HG03342 (cell line): Measurements from ENCODE around the gene PTPRN2.

Experiments used
- ATAC-seq: cut with Tn5 transposase; IDR thresholded peaks from one replicate; pipeline ENCODE4 v1.9.1; 2021; ENCODE audit warnings: mild to moderate bottlenecking, moderate library complexity; ENCODE audit not compliant: unreplicated experiment

Gene PTPRN2

DNA sequence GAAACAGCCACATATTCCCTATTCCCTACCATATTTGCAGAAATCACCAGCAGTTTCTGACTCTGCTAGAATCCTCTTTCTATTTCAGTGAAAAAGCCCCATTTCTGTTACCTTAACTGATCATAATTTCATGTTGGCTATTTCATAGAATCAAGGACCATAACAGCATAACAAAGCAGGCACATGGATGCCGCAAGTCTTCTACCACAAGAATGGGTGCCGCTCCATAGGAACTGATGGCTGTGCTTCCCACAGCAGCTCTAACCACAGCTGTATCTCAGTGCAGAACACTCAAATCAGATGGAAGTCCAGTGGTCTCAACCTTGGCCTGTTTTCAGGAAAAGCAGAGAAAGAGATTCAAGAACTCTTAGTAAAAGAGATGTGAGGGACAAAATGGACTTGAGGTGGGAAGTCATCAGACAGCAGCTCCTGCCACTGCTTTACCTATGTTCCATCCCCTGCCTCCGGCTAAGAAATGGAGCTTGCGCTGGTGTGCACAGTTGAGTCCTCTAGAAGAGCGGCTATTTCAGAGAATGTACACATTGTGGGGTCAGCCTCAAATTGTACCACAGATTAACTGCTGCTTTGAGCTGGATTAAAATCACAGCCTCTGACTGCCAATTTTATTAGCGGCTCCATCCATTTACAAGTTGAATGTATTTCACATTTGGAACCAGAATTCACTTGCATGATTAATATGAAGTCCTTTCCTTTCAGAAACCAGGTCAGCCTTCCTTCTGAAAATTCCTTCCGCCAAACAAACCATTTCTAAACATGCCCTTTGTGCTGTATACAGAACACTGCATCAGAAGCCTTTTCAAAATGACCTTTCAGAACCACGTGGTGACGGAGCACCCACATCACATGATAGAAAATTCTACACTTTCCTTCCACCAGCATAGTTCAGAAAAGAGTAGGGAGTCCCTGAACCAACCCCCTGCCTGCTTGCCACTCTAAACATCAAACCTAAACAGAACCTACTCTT, 7.7 kb downstream of the PTPRN2 start:
- ATAC-seq, result no peak

DNA sequence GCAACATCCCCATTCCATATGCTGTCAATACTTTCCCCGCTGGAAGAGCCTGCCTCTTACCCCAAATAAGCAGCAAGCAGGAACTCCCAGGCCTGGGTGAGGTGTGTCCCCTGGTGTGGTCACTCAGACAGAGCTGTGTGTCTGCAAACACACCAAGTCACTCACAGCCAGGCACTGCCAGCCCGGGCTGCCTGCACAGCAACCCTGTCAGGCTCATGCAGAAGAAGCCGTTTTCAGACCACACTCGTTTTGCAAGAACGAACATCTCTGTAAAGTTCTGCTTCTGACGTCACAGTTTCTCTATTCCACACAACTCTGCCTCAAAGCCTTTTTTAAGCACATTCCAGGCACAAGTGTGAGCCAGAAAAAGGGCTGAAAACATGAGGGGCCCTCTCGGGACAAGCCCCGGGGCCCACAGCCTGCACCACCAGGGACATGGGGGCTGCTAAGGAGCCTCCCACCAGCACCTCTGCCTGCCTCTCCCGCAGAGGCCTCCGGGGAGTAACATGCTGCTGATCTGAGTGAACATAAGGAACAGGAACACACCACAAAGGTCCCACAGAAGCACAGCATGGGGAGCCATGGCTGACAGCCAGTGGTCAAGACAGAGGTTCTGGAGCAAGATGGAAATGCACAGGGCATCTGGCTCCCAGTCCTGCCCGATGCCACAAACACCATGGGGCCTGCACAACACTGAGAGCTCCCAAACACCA, 11.4 kb downstream of the PTPRN2 start:
- no peak for ATAC-seq

DNA sequence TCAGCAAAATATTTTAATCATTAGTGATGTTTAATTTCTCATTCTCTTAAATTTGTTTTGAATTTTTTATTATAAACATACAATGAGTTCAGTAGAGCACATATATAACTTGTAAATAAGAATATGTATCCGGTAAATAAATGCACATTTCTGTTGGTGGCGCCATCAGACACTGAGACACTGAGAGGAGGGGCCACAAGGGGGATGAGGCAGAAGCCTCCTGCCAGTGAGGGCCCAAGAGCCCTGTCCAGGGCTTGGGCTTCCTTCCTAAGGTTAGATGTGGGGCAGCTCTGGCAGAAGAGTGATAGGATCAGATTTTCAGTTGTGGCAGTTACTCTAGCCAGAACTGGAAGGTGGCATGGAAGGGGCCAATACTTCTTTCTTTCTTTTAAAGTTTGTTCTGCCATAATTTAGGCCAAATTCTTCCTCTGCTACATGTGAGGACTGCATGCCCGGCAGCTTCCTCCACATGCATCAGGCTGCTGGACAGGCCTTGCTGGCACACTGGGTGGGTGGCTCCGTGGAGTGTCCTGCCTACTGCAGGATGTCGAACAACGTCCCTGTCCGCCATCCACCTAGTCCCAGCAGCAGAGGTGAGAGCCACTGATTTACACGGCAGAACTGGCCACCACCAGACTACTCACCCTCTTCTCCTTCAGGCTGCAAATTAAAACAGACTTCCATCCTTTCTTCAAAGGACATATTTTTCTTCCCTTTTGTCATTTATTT, 13.2 kb downstream of the PTPRN2 start:
- ATAC-seq, result no peak

DNA sequence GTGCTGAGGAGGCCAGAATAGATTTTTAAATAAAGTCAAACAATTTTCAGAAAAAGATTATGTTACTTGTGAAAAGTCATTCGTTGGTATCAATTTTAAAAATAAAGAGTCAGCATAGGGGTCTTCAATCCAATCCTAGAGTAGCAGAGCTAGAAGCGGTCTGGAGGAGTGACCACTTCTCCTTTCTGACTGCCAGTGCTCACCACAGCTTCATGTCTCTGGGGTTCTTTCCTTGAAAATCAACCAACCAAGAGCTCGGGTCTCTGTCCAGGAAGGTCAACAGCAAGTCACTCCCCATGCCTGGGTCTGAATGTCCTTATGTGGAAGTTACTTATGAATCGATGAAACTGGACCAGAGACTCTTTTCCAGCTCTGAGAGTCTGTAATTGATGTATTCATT, 14.3 kb downstream of the PTPRN2 start:
- ATAC-seq, result no peak

DNA sequence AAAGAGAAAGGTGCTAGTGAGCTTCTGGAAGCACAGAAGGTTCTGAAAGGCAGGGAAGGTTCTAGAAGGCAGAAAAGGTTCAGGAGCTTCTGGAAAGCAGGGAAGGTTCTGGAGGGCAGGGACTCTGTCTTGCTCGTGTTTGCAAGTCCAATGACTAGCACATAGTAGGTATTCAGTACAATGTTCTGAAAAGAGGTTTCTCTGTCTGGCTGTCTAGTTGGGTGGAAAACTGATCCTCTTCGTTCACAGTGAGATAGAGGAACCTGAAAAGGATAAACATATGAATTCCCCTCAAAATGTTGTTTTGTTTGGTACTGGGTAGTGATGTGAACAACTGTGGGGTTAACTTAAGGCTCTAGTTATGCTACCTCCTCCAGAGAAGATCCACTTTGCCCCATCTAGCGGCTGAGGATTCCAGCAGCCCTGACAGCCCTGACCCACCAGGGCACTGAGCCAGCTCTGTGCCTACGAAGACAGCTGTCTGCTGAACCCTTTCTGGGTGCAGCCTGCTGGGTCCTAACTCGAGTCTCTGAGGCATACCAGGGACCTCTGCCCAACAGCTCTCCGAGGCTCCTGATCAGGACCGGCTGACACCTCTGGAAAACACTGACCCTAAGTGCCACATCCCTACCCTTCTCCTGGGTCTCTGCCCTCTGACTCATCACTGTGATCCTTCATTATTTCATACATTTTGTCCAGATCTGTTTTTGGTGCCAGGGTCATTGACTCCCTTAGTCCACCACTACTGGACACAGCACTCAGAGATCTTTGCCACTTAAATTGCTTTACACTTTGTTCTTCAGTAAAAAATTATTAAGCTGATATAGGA, 15.4 kb downstream of the PTPRN2 start:
- no peak for ATAC-seq

DNA sequence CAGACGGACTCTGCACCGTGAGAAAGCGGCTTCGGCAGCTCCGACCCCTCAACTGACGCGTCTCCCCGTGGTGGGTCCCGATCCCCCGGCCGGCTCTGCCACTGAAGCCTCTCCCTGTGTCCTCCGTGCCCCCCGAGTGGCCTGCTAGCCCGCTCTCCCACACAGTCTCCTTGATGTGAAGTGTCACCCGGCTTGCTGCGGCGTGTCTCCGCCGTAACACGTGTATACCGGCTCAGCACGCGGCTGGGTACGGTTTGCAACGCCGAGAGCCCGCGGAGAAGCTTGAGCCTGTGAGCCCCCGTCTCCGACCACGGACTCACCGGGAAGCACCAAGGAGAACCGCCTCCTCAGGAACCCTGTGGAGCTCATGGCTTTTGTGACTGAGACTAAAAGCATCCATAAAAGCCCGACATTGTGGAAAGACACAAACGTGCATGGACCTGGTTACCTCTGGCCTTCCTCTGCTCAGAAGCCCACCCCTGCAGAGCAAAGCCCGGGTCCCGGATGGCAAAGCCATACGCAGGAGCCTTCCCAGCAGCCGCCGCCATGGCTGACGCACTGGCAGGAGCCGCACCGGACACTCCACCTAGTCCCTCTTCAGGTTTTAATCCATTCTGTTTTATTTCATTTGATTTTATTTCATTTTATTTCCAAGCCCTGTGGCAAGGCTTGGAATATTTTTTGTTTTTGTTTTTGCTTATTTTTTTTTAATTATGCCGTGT, 17.0 kb downstream of the PTPRN2 start:
- ATAC-seq, result no peak

DNA sequence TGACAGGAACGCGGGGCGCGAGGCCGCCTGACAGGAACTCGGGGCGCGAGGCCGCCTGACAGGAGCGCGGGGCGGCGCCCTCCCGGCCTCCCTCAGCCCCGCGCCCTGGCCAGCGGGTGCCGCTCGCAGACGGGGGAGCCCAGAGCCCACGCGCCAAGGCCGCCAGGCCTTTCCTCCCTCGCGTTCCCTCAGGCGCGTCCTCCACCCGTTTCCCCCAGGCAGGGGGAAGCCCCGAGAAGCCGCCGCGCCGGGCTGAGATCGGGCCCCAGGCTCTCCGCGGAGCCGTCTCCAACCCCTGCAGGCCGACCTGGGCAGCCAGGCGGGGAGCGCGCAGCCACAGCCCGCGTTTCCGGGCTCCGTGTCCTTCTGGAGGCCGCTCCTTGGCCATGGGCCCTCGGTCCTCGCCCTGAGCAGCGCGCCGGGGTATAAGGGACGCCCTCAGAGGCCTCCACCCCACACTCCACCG, 17.7 kb downstream of the PTPRN2 start:
- ATAC-seq, result no peak

DNA sequence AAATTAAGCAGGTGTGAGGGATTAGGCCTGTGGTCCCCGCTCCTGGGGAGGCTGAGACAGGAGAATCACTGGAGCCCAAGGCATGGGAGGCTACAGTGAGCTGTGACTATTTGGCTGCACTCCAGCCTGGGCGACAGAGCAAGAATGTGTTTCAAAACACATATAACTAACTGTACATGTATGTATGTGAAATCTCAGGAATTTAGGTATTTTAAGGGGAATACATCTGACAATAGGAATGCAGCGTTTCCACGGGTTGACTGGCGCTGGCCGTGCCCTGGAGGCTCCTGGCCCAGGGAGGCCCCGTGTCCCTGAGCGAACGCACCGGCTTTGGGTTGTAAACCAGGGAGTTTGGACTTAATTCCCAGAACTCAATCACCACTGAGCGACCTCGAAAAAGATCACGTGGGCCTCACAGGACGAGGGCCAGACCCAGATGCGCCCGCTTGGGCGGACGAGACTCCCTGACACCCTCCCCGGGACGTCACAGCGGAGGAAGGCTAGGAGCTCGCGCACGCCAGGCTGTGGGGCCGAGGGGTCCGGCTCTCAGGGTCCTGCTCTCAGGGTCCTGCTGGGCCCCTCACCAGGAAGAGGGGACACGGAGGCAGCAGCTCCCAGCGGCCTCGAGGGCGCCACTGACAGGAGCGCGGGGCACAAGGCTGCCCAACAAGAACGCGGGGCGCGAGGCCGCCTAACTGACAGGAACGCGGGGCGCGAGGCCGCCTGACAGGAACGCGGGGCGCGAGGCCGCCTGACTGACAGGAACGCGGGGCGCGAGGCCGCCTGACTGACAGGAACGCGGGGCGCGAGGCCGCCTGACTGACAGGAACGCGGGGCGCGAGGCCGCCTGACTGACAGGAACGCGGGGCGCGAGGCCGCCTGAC, 18.4 kb downstream of the PTPRN2 start:
- ATAC-seq, result no peak

DNA sequence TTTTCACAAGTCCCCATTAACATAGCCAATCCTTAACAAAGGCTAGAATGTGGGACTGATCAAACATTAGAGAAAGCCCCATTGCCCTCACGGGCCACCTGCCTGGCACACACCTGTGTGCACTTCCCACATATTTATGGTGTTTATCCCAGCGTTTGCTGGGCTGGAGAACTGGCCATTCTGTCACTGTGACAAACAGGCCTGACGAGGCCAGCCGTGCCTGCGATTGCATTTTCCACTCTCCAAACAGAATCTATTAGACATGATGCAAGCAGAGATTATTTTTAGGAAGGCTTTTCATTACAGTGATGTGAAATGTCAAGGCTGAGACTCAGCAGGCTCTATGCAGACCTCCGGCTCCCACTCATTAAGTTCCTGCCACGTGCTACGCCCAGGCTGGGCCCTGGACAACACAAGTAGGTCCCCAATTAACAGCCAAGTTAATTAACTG, 20.4 kb downstream of the PTPRN2 start:
- no peak for ATAC-seq

DNA sequence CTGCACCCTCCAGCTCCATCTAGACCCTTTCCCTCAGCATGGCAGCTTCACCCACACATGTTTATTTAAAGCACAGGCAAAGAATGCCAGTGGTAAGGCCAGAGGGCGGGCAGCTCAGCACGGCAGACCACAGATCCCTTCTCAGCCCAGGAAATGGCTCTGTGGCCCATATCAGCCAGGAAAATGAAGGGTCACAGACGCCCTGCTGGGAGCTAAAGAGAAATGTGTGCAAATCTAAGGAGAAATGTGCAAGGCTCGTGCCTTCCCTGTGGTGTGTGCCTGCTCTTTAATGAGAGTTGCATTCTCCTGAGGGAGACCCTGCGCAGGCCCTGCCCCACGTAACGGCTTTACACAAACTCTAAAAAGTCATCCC, 23.0 kb downstream of the PTPRN2 start:
- ATAC-seq, result no peak

DNA sequence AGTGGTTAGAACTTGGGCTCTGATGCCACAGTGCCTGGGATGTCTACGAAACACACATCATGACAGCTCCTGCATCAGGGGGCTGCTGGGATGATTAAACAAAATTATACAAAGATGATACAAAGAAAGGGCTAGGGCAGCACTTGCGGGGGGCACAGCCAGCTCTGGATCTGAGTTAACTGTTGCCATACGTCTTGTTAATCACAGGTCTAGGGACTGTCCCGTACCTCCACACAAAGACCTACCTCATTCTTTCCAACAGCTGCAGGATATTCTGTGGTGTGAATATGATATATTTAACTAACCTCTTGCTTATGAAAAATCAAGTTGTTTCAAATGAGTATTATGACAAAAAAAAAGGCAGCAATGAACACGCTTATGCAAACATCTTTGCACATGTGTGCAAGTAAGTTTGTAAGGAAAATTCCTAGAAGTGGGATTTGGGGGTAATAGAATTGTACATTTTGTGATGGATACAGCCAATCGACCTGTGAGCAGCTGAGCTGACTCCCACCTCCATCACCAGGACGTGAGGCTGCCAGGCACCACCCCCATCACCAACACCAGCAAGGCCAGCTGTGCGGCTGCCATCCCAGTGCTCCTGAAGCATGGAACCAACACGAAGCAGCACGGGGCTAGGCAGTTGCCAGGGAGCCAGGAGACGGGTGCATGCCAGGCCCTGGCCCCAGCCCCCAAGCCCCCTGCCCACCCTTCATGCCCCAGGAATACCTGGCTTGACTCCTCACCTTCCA, 23.5 kb downstream of the PTPRN2 start:
- no peak for ATAC-seq

DNA sequence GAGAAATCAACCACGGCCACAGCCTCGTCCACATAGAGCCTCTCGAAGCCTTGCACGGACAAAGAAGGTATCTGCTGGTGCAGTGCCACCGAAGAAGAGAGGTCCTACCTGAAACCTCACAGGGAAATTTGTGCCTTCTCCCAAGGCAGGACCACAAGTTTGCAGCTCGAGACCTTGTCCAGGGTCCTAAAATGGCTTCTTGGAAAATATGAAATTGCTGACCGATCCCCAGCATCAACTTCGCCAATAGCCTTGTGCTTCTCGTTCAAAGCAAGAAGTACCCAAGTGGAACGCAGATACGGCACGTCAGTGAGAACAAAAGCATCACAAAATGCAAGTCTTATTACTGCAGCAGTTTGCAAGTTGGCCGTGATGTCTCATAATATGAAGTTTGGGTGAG, 24.6 kb downstream of the PTPRN2 start:
- no peak for ATAC-seq

DNA sequence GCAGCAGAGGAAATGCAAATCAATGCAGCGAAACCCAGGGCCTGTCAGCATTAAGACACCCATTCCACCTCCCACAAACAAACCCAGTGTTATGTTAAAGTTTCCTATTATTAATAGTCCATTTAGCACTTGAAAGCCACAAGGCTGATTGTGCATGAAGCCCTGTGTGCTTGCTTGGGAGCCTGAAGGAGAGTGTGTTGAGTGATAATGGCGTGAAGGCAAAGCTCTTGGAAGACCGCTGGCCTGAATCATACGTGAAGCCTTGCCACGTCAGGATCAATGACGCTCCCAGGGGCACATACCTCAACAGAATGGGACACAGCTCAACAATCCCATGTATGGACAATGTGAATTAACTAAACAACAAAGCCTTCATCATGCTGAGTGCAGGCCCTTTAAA, 25.1 kb downstream of the PTPRN2 start:
- ATAC-seq, result no peak

DNA sequence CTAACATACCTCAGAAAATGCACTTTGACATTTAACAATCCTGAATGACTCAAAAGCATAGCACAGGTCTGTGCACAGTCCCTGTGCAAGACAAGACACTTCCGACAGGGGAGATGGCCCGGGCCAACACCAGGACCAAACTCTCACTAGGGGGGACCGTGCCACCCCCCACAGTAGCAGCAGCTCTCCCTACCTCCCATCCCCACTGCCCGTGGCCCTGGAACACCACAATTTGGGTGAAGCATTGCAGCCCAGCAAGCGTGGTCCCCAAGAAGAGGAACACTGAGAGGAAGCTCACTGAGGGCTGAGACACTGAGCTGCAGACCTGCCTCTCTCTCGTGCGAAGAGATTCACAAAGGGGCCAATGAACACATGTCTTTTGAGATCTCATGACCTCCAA, 26.0 kb downstream of the PTPRN2 start:
- ATAC-seq, result no peak

DNA sequence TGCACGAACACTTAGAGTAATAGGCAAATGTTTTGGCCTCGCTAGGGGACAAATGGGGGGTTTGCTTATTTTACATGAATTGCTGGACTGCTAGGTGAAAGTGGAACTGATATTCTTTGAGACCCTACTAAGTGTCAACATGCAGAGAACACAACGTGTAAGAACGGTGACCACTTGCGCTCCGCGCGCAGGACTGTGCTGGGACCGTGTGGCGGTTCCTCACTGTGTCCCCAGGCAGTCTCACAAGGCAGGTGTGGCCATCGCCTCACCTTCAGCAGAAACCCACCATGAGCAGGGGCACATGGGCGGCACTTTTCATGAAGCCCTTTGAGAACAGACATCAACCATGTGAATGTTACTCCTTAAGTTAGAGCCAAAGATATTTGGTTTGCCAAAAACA, 27.2 kb downstream of the PTPRN2 start:
- no peak for ATAC-seq

DNA sequence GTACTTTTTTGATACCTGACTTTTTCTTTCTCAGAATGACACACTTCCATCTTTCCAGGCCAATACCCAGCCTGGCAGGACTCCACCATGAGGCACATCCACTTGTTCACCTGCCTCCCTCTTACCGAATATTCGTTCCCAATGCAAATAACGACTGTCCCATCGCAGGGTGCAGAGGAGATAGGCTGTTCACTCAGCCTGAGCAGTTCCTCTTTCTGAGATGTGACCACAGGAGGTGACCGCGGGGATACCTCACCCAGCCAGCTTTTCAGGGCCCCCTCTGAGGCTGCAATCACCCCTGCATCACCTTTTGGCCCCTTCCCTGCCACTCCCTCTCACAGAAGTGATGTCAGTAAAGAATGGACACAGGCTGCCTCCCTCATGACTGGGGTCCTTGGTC, 28.3 kb downstream of the PTPRN2 start:
- no peak for ATAC-seq

DNA sequence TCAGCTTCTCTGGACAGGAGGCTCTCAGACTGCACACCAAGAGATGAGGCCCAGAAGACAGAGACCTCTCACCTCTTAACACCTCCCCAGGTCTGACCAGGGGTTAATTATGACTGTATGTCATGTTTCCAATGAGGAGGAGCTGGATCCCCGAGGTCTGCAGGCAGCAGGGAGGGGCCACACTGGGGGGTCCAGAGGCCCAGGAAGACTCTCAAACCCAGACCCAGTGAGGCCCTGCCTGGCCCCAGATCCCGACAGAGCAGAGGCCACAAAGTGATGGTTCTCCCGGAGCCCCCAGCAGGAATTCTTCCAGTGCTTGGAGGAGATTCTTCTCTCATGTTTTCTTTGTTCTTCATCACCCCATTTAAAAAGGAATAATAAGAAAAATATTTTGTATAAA, 28.8 kb downstream of the PTPRN2 start:
- no peak for ATAC-seq

DNA sequence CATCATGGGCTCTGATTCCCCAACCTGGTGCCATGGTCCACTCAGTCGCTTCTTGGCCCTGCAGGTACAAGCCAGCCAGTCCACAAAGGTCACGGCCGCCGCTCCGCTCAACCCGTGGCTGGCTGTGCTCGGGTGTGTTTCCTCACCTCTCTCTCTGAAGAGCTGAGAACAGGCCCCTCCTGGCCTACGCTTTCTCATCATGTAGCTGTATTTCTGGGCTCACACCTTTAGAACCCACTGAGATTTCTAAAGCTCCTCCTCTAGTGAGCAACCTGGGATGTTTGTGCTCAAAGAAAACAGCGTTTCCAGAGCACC, 30.2 kb downstream of the PTPRN2 start:
- no peak for ATAC-seq
